Fibroblast of lung (primary cell): ENCODE measurements around the gene CDK15.

Experiments
- EZH2 ChIP-seq: IDR thresholded peaks from 2 replicates; pipeline ENCODE4 v1.5.1; 2012; ENCODE audit warnings: low read length, control low read depth, mild to moderate bottlenecking; ENCODE audit errors: missing control alignments
- TF ChIP-seq, protein P1 (sequence below), 2 donors: IDR thresholded peaks in 1 of 2; conservative IDR thresholded peaks in 1 of 2; 1 replicate in 1 of 2; 2 replicates in 1 of 2; pipeline ENCODE4 v1.5.1; 2011 to 2012; ENCODE audit warnings: low read length in 2 of 2, control low read depth in 1 of 2, inconsistent platforms in 1 of 2, low read depth in 1 of 2, mild to moderate bottlenecking in 1 of 2

DNA sequence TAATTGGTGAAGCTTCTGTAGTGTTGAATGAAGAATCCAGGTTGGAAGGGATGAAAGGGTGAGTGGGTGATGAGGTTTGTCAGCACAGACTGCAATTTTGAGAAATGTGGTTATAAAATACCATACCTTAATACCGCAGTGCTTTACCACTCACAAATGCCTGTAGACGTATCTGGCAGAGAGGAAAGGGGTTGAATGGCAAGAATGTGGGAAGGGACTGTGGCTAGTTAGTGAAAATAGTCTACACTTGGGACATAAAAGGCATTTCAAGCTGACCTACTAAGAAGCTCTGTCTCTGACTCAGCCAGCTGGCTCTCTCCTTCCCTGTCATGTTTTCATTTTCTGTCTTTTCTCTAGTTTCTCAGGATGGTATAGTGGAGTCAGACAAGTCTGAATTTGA is 25.1 kb downstream of the CDK15 start:
- TF ChIP-seq, protein P1, sequence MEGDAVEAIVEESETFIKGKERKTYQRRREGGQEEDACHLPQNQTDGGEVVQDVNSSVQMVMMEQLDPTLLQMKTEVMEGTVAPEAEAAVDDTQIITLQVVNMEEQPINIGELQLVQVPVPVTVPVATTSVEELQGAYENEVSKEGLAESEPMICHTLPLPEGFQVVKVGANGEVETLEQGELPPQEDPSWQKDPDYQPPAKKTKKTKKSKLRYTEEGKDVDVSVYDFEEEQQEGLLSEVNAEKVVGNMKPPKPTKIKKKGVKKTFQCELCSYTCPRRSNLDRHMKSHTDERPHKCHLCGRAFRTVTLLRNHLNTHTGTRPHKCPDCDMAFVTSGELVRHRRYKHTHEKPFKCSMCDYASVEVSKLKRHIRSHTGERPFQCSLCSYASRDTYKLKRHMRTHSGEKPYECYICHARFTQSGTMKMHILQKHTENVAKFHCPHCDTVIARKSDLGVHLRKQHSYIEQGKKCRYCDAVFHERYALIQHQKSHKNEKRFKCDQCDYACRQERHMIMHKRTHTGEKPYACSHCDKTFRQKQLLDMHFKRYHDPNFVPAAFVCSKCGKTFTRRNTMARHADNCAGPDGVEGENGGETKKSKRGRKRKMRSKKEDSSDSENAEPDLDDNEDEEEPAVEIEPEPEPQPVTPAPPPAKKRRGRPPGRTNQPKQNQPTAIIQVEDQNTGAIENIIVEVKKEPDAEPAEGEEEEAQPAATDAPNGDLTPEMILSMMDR (conservative IDR thresholded peaks at IDR 0.05 in 1 of 2, IDR thresholded peaks at IDR 0.05 in 1 of 2; ENCODE audit: low read depth in 1 of 2, low read length in 2 of 2): no peak
- no peak for TF ChIP-seq EZH2
